Sigmoid colon (tissue), 4 donors: ENCODE measurements around the gene LUC7L2.

Source experiments
- CTCF ChIP-seq, 4 experiments: fragments of 450-650 bp in 3 of 4; fragments of 200-600 bp in 1 of 4; IDR thresholded peaks; one replicate each; pipeline ENCODE4 v1.5.1; 2016 to 2019; ENCODE audit warnings: antibody characterized with exemption in 4 of 4, mild to moderate bottlenecking in 3 of 4, moderate library complexity in 2 of 4
- EP300 ChIP-seq, 4 donors: sonication (generic); formaldehyde crosslinking; IDR thresholded peaks; one replicate each; pipeline ENCODE4 v1.6.1; 2017; ENCODE audit warnings: antibody characterized with exemption in 4 of 4
- POLR2A ChIP-seq, 2 donors: fragments of 450-650 bp; IDR thresholded peaks; one replicate each; pipeline ENCODE4 v1.6.1; 2016; ENCODE audit warnings: antibody characterized with exemption in 2 of 2, mild to moderate bottlenecking in 2 of 2, moderate library complexity in 2 of 2

DNA sequence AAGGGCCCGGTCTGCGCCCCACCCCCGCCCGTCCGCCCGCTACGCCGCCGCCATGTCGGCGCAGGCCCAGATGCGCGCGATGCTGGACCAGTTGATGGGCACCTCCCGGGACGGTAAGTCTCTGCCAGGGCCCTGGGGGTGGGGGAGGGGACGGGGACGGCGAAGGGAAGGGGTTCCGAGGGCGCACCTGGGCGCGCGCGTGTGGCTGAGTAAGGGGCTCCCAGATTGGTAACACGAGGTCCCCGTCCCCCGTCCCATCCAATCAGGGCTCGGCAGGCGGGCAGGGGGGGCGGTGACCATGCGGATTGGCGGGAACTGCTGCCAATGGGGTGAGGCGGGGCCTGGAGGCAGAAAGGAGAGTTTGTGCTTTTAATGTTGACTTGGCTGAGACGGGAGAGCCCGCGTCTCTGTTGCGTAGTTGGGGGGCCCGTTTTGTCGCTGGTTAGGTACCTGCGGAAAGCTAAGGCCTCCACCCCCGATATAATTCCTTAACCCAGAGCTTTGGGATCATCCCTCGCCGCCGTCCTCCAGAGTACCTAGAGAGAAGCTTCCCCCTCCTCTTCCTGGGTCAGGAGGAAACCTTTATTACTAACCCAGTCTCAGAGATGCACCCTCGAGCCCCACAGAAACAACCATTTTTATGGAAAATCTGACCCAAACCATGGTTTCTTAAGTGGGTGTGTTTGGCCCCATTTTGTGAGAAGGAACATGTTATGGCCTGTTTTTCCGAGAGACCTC is 685 bp downstream of the LUC7L2 start:
- TF ChIP-seq POLR2A (IDR thresholded peaks at IDR 0.05) (peak; percentile 28 to 32), CTCF (IDR thresholded peaks at IDR 0.05) (no peak), EP300 (IDR thresholded peaks at IDR 0.05) (no peak)
